ENCODE data around the gene DSTN.

Gene DSTN

GRCh38 chr20:17655865-17656479, 86.1 kb downstream of the DSTN start:
- no peak for TF ChIP-seq CTCF (IDR thresholded peaks at IDR 0.05)

- no peak for TF ChIP-seq CTCF (IDR thresholded peaks at IDR 0.05)
Measured at GRCh38 chr20:17657079-17657825, 87.4 kb downstream of the DSTN start.

GRCh38 chr20:17657898-17658647, 88.2 kb downstream of the DSTN start:
- TF ChIP-seq CTCF (IDR thresholded peaks at IDR 0.05): no peak

GRCh38 chr20:17658648-17658993, 88.7 kb downstream of the DSTN start:
- TF ChIP-seq CTCF (IDR thresholded peaks at IDR 0.05): no peak
